SKM-1 treated with dmso at 0.1 percent for 144 hours (cell line): Measurements from ENCODE around the gene CALML5.

Experiments
- DNase-seq: peaks from one replicate; lab custom pipeline; 2025; ENCODE audit not compliant: unreplicated experiment; lab: John Stamatoyannopoulos, UW

Gene CALML5

GRCh38 chr10:5499493-5500140 is at the start of gene CALML5:
Gene CALML5, minus strand, starts transcription at chr10:5499570. Its CDS starts 132 bp downstream, at chr10:5499438.
- no peak for DNase-seq

DNA sequence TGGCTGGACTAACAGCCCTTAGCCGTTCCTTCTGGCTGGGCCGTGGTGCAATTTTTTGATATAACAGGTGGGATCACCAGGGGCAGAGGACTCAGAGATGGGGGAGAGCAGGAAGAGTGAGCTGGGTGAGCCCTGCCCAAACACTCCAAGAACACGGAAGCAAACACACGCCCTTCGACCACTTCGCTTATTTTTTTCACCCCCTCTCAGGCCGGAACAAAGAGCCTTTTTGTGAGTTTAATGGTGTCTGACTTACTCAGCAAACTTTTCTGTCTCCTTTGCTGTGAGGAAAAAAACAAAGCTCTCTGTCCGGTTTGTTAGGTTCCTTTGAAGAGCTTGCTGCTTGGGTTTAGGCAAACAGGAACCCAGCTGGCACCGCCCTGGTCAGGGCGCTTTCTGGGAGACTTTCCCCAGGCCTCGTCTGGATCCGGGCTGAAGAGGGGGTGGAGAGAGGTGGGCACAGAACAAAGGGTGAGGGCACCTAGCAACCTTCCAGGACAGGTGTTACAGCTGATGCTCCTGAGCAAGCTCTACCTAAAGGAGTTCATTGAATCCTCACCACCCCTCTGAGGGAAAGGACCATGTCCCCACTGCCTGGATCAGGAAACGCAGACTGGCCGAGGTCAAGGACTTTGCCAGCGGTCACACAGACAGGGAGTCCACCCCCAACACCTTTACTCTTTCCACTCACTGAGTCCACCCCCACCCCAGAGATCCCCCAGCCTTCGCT is 48.7 kb upstream of the CALML5 start:
- no peak for DNase-seq

GRCh38 chr10:5547681-5547930 is 48.2 kb upstream of the CALML5 start:
- DNase-seq, result no peak

DNA sequence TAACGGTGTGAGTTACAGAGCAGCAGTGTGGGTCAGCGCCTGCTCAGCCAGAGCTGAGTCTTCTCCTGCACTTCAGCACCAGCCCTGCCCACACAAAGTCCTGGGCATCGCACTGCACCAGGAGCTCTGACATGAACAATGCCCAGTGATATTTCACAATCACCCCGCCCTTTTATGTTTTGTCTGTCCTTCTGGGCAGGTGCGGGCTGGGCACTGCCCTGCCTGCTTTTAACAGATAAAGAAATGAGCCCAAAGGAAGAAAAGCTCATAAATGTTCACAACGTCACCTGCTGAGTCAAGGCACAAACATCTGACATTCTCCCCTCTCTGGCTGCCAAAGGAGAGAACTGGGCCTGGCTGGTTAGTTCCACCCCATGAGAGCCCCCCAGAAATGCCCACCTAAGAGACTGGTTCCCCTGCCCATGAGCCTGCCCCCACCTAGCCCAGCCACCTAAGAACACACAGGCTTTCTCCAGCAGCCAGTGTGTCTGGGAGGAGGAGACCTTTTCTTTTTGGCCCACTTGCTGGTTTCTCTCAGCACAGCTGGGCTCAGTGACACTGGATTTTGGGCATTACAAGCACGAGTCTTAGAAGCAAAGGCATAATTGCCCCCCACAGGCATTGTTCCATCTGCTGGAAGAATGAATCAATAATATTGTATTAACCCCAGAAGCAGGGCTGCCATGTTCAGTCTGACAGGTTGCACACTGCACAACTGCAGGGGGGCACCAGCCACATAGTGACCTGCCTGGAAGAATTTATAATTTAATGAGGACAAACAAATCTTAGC is 47.7 kb upstream of the CALML5 start:
- no peak for DNase-seq

DNA sequence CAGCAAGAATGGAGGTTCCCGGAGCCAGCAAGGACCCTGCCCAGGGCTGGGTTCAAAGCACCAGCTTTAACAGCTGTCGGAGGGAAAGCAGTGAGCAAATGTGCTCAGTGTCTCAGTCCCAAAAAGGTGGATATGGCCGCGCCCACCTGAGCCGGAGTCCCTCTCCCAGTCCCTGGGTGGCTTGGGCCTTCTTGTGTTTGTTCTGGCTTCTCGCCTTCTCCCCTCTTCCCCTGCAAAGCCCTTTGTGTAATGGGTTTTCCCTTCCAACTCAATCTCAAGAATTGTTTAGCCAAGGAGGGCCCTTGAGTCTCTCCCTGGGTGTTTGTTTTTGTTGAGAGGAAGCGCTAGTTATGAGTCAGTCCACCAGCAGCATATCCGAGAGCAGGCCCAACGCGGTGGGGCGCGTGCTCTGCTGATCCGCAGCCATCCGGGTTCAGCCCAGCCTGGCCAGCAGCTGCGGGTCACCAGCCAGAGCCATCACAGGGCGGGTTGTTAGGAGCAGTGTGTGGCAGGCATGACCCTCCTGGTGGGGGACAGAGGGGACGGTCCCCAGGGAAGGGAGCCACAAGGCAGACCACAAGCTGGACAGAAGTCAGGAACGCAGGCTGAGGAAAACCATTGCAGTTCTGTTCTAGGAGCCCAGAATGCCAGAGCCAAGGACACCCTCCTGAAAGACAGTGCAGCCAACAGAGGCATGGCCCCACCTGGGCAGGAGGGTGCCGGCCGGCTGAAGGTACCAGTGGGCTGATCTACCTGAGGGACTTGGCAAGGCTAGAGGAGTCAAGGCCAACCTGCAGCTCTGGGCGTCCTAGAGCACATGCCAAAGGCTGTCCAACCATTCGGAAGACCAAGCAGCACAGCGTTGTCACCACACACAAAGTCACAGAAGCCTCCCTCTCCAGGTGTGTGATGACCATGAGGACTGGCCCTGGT is 46.7 kb upstream of the CALML5 start:
- no peak for DNase-seq

- no peak for DNase-seq
These were observed 46.0 kb upstream of the CALML5 start for GRCh38 chr10:5545426-5545777.

GRCh38 chr10:5545011-5545410 is 45.6 kb upstream of the CALML5 start:
- no peak for DNase-seq

- peak; percentile 19 for DNase-seq
These were observed 44.9 kb upstream of the CALML5 start for GRCh38 chr10:5544216-5544805.

DNA sequence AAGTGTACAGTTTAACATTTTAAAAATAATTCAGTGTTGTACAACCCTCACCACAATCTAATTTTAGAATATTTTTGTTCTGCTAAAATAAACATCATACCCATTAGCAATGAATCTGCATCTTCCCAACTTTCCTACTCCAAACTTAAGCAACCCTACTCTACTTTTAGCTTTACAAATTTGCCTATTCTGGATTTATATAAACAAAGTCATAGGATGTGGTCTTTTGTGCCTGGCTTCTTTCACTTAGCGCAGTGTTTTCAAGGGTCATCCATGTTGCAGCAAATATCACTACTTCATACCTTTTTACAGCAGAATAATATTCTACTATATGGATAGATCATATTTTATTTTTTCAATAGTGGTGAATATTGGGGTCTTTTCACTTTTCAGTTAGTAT is 44.3 kb upstream of the CALML5 start:
- DNase-seq, result no peak

DNA sequence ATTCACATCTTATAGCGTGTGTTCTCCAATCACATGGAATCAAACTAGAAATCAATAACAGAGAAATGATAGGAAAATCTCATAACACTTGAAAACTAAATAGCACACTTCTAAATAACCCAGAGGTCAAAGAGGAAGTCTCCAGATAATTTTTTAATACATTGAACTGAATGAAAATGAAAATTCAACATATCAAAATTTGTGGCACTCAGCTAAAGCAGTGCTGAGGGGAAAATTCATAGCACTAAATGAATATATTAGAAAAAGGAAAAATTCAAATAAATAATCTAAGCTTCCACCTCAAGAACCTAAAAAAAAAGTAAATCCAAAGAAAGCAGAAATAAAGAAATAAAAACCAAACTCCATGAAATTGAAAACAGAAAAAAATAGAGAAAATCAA is 42.7 kb upstream of the CALML5 start:
- no peak for DNase-seq

DNA sequence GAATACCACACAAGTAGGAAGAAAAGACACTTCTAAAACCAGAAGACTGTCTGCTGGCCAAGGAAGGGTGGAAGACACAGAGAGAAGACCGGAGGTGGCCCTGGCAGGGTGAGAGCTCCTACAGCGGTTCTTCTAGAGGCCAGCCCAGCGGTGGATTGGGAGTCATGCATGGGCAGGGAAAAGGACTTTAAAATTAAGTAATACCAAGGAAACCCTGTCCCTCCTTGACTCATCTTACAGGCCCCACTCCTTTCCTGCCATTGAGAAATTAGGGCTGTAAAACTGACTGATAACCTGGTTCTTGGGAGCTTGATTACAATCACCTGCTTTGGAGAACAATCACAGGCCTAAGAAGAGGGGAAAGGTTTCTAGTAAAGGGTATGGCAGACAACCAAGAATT is 41.5 kb upstream of the CALML5 start:
- no peak for DNase-seq

DNA sequence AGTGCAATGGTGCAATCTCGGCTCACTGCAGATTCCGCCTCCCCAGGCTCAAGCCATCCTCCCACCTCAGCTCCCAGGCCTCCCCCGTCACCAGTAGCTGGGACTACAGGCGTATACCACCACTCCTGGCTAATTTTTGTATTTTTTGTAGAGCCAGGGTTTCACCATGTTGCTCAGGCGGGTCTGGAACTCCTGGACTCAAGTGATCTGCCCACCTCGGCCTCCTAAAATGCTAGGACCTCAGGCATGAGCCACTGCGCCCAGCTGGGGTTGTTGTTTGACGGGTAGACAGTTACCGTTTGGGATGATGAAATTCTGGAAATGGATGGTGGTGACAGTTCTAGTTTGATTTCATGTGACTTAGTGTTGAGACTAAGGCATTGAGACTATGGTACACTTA is 40.7 kb upstream of the CALML5 start:
- no peak for DNase-seq

DNA sequence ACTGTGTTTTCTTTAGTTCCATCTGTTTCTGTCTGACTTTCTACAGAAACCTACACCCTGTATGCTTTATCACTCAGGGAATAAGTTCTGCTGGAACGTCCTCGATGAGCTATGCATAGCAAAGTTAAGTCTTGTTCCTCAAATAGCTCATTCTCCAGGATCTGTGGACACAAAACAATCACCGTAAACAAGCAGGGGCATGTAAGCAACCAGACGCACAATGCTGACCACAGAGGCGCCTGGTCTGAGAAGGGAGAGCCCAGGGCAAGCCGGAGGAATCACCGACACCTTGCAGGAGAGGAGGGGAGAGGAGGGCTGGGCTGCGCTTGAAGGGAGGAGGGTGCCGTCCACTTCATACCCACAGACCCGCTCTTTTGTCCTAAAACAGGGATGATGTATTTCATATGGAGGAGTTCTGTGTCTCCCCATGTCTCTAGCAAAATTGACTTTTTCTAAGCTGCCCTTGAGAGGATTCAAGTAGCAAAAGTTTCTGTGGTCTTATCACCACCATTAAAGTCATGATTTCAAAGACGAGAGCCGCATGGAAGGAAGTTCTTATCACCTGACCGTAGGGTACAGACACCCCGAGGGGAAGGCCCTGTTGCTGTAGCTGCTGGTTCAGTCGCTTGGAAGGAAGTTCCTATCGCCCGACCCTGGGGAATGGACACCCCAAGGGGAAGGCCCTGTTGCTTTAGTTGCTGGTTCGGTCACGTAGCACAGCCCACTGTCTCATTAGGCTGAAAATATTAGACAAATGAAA is 39.7 kb upstream of the CALML5 start:
- no peak for DNase-seq

GRCh38 chr10:5538446-5538845 is 39.1 kb upstream of the CALML5 start:
- DNase-seq, result no peak

- DNase-seq, result no peak
These were observed 38.3 kb upstream of the CALML5 start for GRCh38 chr10:5537684-5538083.

DNA sequence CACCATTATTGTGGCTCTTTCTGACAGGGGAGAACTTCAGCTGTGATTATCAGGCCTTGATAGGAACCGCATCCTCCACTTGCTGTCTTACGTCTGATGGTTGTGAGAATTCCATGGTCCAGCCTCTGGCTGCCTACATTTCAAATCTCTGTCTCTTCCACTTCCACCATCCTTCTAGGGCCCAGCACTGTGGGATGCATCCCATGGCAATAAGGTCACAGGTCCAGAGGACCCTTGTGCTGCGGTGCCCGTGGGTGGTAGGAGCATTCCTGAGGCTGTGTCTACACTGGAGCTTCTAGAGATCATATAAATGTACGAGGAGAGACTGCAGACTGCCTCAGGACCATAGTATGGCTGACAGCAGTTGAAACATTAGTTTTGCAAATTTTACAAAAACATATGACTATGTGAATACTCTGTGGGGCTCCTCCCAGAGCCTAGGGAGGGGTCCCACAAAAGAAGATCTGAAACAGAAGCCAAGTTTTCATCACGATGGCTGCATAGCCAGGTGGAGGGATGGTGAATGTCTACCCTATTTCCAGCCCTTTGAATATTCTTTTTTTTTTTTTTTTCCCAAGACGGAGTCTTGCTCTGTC is 37.2 kb upstream of the CALML5 start:
- DNase-seq, result no peak

DNA sequence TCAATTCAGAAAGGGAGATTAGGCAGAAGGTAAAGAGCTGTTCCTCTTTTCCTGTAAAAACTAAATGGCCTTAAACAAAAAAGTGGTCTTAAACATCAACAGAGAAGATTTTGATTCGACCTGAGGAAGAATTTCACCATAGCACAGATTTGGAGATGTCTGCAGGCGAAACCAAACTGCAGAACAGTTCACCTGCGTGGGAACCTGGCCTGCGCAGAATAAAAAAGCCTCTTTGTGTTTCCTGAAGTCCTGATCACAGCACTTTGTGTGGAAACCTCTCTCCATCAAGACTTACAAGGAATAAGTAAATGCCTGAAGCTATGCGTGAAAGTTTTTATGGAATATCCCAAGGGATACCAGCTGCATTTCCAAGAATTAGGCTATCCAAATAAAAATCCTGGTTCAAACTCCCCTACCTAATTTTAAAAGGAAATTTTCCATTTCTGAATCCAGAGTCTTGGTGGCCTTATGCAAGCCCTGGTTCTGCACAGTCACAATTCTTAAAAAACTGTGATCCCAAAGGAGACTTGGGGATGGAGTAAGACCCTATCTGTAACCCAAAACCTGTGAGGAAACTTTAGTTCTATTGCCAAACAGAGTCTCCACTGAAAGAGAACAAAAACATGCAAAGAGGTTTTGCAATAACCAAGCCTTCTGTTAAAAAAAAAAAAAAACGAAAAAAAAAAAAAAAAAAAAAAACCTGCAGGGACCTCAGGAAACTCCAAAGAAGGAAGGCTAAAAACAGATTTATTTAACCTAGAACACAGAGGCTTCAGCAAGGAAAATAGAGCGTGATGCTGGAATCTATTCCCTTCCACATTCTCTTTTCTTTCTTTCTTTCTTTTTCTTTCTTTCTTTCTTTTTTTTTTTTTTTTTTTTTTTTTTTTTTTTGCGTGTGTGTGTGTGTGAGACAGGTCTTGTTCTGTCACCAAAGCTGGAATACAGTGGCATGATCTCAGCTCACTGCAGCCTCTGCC is 35.8 kb upstream of the CALML5 start:
- peak; percentile 73 for DNase-seq

GRCh38 chr10:5534051-5534821 is 34.9 kb upstream of the CALML5 start:
- DNase-seq, result no peak
